Esophagus squamous epithelium (tissue), 5 donors: ENCODE measurements around the gene BPTF. TPM values are rescaled to one million over a fixed set of nuclear protein-coding genes. Genes with fewer than 3 reads are reported as not detected.

Experiments used
- DNase-seq: peaks from one replicate; lab custom pipeline; 2025; lab: John Stamatoyannopoulos, UW
- H3K27ac ChIP-seq, 4 donors: fragments of 200-600 bp; sonication (generic); one replicate each; pipeline ENCODE4 v1.5.1; 2016 to 2019; ENCODE audit warnings: mild to moderate bottlenecking in 1 of 4
- H3K27me3 ChIP-seq, 4 donors: fragments of 200-600 bp; sonication (generic); 1 replicate in 3 of 4; 2 replicates in 1 of 4; pipeline versions ENCODE4 v1.5.1 to v1.6.0; 2017 to 2021; ENCODE audit warnings: antibody characterized with exemption in 1 of 4
- H3K36me3 ChIP-seq, 3 donors: fragments of 200-600 bp; sonication (generic); one replicate each; pipeline ENCODE4 v1.5.1; 2016 to 2019
- H3K4me1 ChIP-seq, 3 donors: fragments of 200-600 bp; sonication (generic); one replicate each; pipeline ENCODE4 v1.5.1; 2017 to 2019
- H3K4me3 ChIP-seq, 4 donors: fragments of 200-600 bp; sonication (generic); 1 replicate in 3 of 4; 2 replicates in 1 of 4; pipeline ENCODE4 v1.5.1; 2016 to 2019; ENCODE audit warnings: mild to moderate bottlenecking in 2 of 4, moderate library complexity in 1 of 4
- H3K9me3 ChIP-seq, 3 donors: fragments of 200-600 bp; sonication (generic); one replicate each; pipeline ENCODE4 v1.5.1; 2016 to 2019
- POLR2A ChIP-seq, 4 donors: fragments of 450-650 bp; IDR thresholded peaks; one replicate each; pipeline ENCODE4 v1.6.1; 2017; ENCODE audit warnings: antibody characterized with exemption in 4 of 4, mild to moderate bottlenecking in 4 of 4, moderate library complexity in 3 of 4
- WGBS, 2 donors: methylation state at CpG; one replicate each; pipeline ENCODE4 v1.1.5; 2018; 5-methylcytosine and 5-hydroxymethylcytosine counted together
- intact Hi-C: fragments of 100-400 bp; cut with DNase I; formaldehyde crosslinking; loops from one replicate; pipeline ENCODE4 v1.15.0; 2022
- total RNA-seq, 4 donors: library from RNA; depleted of rRNA; stranded (reverse); fragments of >200 nt; gene quantifications; one replicate each; pipeline ENCODE4 v1.1.0, GENCODE V29; 2016
- TF ChIP-seq, protein P1 (sequence below), 6 experiments: fragments of 450-650 bp in 4 of 6; fragments of 200-600 bp in 2 of 6; sonication (generic) in 2 of 6; IDR thresholded peaks; one replicate each; pipeline ENCODE4 v1.5.1; 2016 to 2019; ENCODE audit warnings: antibody characterized with exemption in 6 of 6, mild to moderate bottlenecking in 4 of 6, moderate library complexity in 4 of 6
- donor health status: DM: yes; HTN: yes; CAD: no.

The BPTF gene
- total RNA-seq, 4 donors from 2014 or later, result 37.6 to 84.1 (median 53.0) TPM

DNA sequence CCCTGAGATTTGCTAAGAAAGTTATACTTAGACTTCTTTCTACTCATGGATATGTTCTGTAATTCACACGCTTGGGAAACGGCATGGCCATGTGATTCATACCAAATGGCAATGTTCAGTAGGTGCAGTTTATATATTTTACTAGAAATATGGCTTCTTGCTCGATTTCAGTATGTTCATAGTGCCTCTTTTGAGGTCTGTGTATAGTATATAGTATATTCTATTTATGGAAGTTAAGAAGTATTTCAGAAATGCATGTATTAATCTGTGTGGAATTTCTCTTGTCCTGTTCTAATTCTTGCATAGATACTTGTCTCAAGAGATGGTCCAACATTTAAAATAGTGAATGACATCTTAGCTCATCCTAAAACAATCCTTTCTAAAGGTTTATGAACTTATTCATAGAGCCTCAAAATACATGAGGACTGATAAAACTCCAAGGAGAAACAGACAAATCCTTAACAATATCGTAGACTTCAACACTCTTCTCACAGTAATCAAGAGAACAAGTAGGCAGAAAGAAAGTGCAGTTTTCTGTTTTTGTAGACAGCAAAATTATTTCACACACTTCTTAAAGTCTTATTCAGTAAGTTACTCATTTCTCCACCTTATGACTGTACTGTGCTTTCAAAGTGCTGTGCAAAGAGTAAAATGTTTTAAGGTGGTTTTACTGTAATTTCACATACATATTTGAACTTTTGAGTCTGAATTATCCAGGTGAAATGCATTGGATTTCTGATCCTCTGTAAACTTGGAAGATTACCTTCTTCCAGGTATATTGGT, 11.1 kb downstream of the BPTF start:
- no peaks in the 10 kb centered on the region for H3K9me3 ChIP-seq
- H3K36me3 ChIP-seq, result no peaks in the 10 kb centered on the region
- no peaks in the 10 kb centered on the region for H3K27me3 ChIP-seq
- no peak overlapping the region for H3K4me3 ChIP-seq
- H3K4me1 ChIP-seq, result peaks cover 0 to 48% (median 21%) of the 10 kb centered on the region in 3 donors
- no peak for DNase-seq
- TF ChIP-seq, protein P1, sequence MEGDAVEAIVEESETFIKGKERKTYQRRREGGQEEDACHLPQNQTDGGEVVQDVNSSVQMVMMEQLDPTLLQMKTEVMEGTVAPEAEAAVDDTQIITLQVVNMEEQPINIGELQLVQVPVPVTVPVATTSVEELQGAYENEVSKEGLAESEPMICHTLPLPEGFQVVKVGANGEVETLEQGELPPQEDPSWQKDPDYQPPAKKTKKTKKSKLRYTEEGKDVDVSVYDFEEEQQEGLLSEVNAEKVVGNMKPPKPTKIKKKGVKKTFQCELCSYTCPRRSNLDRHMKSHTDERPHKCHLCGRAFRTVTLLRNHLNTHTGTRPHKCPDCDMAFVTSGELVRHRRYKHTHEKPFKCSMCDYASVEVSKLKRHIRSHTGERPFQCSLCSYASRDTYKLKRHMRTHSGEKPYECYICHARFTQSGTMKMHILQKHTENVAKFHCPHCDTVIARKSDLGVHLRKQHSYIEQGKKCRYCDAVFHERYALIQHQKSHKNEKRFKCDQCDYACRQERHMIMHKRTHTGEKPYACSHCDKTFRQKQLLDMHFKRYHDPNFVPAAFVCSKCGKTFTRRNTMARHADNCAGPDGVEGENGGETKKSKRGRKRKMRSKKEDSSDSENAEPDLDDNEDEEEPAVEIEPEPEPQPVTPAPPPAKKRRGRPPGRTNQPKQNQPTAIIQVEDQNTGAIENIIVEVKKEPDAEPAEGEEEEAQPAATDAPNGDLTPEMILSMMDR (IDR thresholded peaks at IDR 0.05), result no peak
- no peak for TF ChIP-seq POLR2A (IDR thresholded peaks at IDR 0.05)
- H3K27ac ChIP-seq, result no peak overlapping the region
- intact Hi-C loops, result no loop called here
- WGBS, 2 donors, result 39 to 46% methylated on average over 4 of the region's 4 CpGs

DNA sequence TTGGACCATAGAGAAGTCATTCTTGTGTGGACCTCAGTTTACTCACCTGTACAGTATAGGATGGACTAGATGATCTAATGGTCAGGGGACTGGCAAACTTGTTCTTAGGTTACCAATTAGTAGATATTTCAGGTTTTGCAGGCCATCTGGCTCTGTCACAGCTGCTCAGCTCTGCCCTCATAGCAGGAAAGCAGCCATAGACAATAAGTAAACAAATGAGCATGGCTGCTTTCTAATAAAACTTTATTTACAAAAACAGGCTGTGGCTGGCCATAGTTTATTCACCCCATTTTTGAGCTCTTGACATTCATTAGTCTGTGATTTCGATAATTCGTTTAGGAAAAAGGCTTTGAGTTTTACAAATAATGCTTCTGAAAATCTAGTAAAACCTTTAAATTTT, 12.7 kb downstream of the BPTF start:
- H3K36me3 ChIP-seq, result no peaks in the 10 kb centered on the region
- H3K27ac ChIP-seq, result no peak overlapping the region
- peaks cover 0 to 40% (median 14%) of the 10 kb centered on the region in 3 donors for H3K4me1 ChIP-seq
- no peak overlapping the region for H3K4me3 ChIP-seq
- no peak for TF ChIP-seq POLR2A (IDR thresholded peaks at IDR 0.05)
- TF ChIP-seq, protein P1 (IDR thresholded peaks at IDR 0.05), result no peak
- H3K27me3 ChIP-seq, result no peaks in the 10 kb centered on the region
- DNase-seq, result no peak
- 90 to 92% methylated on average over 2 of the region's 2 CpGs for WGBS, 2 donors
- intact Hi-C loops, result no loop called here
- no peaks in the 10 kb centered on the region for H3K9me3 ChIP-seq

DNA sequence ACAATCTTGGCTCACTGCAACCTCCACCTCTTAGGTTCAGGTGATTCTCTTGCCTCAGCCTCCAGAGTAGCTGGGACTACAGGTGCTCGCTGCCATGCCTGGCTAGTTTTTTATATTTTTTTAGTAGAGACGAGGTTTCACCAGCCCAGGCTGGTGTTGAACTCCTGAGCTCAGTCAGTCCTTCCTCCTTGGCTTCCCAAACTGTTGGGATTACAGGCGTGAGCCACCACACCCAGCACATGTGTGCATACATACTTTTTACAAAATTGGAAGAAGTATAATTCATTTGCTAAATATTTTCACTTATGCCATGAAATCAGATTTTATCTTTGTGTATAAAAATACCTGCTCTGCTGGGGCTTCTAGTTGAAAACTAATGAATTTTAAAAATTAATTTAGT, 13.2 kb downstream of the BPTF start:
- 61 to 64% methylated on average over 3 of the region's 3 CpGs for WGBS, 2 donors
- Histone ChIP-seq H3K36me3 (no peaks in the 10 kb centered on the region), H3K27me3 (no peaks in the 10 kb centered on the region), H3K4me3 (no peak overlapping the region), H3K4me1 (peaks cover 0 to 37% (median 14%) of the 10 kb centered on the region in 3 donors), H3K9me3 (no peaks in the 10 kb centered on the region), H3K27ac (no peak overlapping the region)
- intact Hi-C loops, result no loop called here
- no peak for DNase-seq
- TF ChIP-seq, protein P1 (IDR thresholded peaks at IDR 0.05), result no peak
- TF ChIP-seq POLR2A (IDR thresholded peaks at IDR 0.05), result no peak

DNA sequence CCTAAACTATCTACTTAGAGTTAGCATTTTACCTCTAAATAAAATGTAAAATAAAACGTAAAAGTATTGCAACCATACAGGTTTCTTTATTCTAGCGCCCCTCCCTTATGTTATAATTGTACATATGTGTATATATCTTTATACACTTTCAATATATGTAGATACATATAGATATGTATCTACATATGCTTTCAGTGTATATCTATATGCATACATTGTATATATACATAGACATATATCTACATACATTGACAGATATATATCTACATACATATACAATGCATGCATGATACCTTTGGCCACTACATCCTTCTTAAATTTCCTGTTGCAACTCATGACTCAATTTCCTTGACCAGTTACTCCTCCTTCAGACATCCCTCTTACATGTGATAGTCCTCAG, 16.7 kb downstream of the BPTF start:
- H3K4me1 ChIP-seq, result peaks cover 0 to 12% (median 3%) of the 10 kb centered on the region in 3 donors
- intact Hi-C loops, result no loop called here
- WGBS, 2 donors, result 86 to 98% methylated on average over 2 of the region's 2 CpGs
- H3K27ac ChIP-seq, result no peak overlapping the region
- TF ChIP-seq, protein P1 (IDR thresholded peaks at IDR 0.05), result no peak
- H3K36me3 ChIP-seq, result no peaks in the 10 kb centered on the region
- no peaks in the 10 kb centered on the region for H3K27me3 ChIP-seq
- H3K4me3 ChIP-seq, result no peak overlapping the region
- no peaks in the 10 kb centered on the region for H3K9me3 ChIP-seq
- DNase-seq, result no peak

DNA sequence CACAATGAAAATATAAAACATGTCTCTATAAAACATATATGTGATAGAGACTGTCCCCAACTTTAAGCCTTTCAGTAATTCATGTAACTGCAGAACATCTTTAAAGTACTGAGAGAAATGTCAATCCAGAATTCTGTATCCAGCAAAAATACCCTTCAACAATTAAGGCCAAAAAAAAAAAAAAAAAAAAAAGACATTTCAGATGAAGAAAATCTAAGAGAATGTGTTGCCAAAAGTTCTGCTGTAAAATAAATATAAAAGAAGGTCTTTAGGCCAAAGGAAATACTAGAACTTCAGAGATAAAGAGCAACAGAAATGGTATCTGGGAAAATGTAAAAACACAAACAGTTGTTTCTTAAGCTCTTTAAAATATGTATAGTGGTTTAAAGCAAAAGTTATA, 17.3 kb downstream of the BPTF start:
- TF ChIP-seq POLR2A (IDR thresholded peaks at IDR 0.05), result no peak
- TF ChIP-seq, protein P1 (IDR thresholded peaks at IDR 0.05), result no peak
- H3K9me3 ChIP-seq, result no peaks in the 10 kb centered on the region
- H3K27ac ChIP-seq, result no peak overlapping the region
- H3K4me1 ChIP-seq, result peaks cover 0 to 12% (median 3%) of the 10 kb centered on the region in 3 donors
- intact Hi-C loops, result no loop called here
- H3K27me3 ChIP-seq, result no peaks in the 10 kb centered on the region
- no peaks in the 10 kb centered on the region for H3K36me3 ChIP-seq
- no peak for DNase-seq
- no peak overlapping the region for H3K4me3 ChIP-seq
